ENCODE data around the gene FHIT. TPM values are rescaled to one million over a fixed set of nuclear protein-coding genes. Genes with fewer than 3 reads are reported as not detected.

The FHIT gene
- total RNA-seq, 1 donor from 2014 or later = 5.7 TPM

GRCh38 chr3:60064210-60065178 lies 1186.8 kb downstream of the FHIT start:
- no peak overlapping the region for H3K4me3 ChIP-seq
- no peaks in the 10 kb centered on the region for H3K9me3 Mint-ChIP-seq

DNA sequence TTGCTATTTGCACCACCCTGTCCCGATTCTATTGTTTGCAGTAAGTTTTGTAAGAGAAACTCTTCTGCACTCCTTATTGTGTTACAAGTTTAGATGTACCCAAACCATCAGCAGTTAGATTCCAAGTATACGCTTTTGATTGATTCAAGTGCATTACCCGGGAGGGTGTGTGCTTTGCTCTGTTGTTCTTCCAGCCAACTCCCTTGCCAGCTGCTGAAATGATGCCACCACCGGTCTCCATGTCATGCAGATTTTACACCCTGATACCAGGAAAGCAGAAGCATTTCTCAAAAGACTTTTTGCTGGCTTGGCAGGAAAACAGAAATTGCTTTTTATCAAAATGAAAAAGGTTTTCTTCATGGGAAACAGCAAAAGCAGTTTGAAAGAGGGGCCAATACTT lies 1194.8 kb downstream of the FHIT start:
- no peak overlapping the region for H3K4me3 Mint-ChIP-seq
- H3K9me3 Mint-ChIP-seq = peaks cover 2% of the 10 kb centered on the region
- H3K27ac Mint-ChIP-seq = no peak overlapping the region
- H3K4me1 Mint-ChIP-seq = no peaks in the 10 kb centered on the region
- no peak overlapping the region for H2AFZ ChIP-seq (replicated peaks)
- no peaks in the 10 kb centered on the region for H3K36me3 Mint-ChIP-seq
- no peaks in the 10 kb centered on the region for H3K9me3 ChIP-seq (ENCODE audit: low read depth)
- no peaks in the 10 kb centered on the region for H3K27me3 ChIP-seq
- H3K27me3 Mint-ChIP-seq (ENCODE audit: insufficient read depth, low read depth) = peaks cover 2% of the 10 kb centered on the region
- H3K4me3 ChIP-seq = no peak overlapping the region
- no peak for DNase-seq (ENCODE audit: low spot score)
- no peak overlapping the region for H3K4me2 ChIP-seq
- H3F3A ChIP-seq (ENCODE audit: low read depth) = no peaks in the 10 kb centered on the region
- no peak overlapping the region for H3K27ac ChIP-seq
- H3K9ac ChIP-seq = no peak overlapping the region
- TF ChIP-seq EZH2phosphoT487 (IDR thresholded peaks at IDR 0.05) = no peak
- TF ChIP-seq EZH2 (IDR thresholded peaks at IDR 0.05) = no peak
- TF ChIP-seq, protein P1, sequence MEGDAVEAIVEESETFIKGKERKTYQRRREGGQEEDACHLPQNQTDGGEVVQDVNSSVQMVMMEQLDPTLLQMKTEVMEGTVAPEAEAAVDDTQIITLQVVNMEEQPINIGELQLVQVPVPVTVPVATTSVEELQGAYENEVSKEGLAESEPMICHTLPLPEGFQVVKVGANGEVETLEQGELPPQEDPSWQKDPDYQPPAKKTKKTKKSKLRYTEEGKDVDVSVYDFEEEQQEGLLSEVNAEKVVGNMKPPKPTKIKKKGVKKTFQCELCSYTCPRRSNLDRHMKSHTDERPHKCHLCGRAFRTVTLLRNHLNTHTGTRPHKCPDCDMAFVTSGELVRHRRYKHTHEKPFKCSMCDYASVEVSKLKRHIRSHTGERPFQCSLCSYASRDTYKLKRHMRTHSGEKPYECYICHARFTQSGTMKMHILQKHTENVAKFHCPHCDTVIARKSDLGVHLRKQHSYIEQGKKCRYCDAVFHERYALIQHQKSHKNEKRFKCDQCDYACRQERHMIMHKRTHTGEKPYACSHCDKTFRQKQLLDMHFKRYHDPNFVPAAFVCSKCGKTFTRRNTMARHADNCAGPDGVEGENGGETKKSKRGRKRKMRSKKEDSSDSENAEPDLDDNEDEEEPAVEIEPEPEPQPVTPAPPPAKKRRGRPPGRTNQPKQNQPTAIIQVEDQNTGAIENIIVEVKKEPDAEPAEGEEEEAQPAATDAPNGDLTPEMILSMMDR (IDR thresholded peaks at IDR 0.05) = no peak
- no peaks in the 10 kb centered on the region for H4K20me1 ChIP-seq (ENCODE audit: low read depth)
- no peaks in the 10 kb centered on the region for H3K4me1 ChIP-seq
- no peaks in the 10 kb centered on the region for H3K36me3 ChIP-seq
- no peaks in the 10 kb centered on the region for H3K79me2 ChIP-seq (ENCODE audit: low read depth)

More at GRCh38 chr3:60064210-60065178, 1186.8 kb downstream of the FHIT start:
- Histone ChIP-seq H3K4me2 (no peak overlapping the region), H3K27ac (no peak overlapping the region), H3K27me3 (no peaks in the 10 kb centered on the region), H3K4me1 (peaks cover 7% of the 10 kb centered on the region), H4K20me1 (ENCODE audit: low read depth) (no peaks in the 10 kb centered on the region), H3K9ac (no peak overlapping the region), H2AFZ (replicated peaks) (no peak overlapping the region), H3K36me3 (no peaks in the 10 kb centered on the region), H3K9me3 (ENCODE audit: low read depth) (no peaks in the 10 kb centered on the region), H3F3A (ENCODE audit: low read depth) (no peaks in the 10 kb centered on the region), H3K79me2 (ENCODE audit: low read depth) (no peaks in the 10 kb centered on the region)
- no peaks in the 10 kb centered on the region for H3K4me1 Mint-ChIP-seq
- no peak overlapping the region for H3K4me3 Mint-ChIP-seq
- TF ChIP-seq EZH2 (IDR thresholded peaks at IDR 0.05) = no peak
- no peak for TF ChIP-seq EZH2phosphoT487 (IDR thresholded peaks at IDR 0.05)
- TF ChIP-seq, protein P1 (IDR thresholded peaks at IDR 0.05) = no peak
- H3K27me3 Mint-ChIP-seq (ENCODE audit: insufficient read depth, low read depth) = no peaks in the 10 kb centered on the region
- no peak for DNase-seq (ENCODE audit: low spot score)
- H3K36me3 Mint-ChIP-seq = no peaks in the 10 kb centered on the region
- H3K27ac Mint-ChIP-seq = no peak overlapping the region

DNA sequence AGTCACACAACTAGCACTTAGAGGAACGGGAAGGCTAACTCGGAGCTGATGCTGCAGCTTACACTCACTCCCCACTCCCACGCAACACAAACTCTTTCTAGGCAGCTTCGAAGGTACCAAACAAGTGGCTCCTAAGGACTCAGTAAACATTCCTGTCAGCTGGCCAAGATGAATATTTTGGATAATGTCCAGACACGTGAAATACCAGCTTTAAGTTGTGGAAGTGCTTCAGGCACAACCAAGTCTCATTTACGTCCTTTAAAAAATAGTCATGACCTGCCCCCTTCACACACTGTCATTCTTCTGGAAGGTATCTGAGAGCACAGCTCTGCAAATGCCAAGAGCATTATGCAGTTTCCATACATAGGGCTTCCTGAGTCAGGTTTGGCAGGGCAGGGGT lies 1195.5 kb downstream of the FHIT start:
- Histone ChIP-seq H3K4me2 (no peak overlapping the region), H3K79me2 (ENCODE audit: low read depth) (no peaks in the 10 kb centered on the region), H3K27ac (no peak overlapping the region), H2AFZ (replicated peaks) (no peak overlapping the region), H3F3A (ENCODE audit: low read depth) (no peaks in the 10 kb centered on the region), H3K9me3 (ENCODE audit: low read depth) (no peaks in the 10 kb centered on the region), H3K27me3 (no peaks in the 10 kb centered on the region), H3K4me1 (no peaks in the 10 kb centered on the region), H3K36me3 (no peaks in the 10 kb centered on the region), H4K20me1 (ENCODE audit: low read depth) (no peaks in the 10 kb centered on the region), H3K9ac (no peak overlapping the region), H3K4me3 (no peak overlapping the region)
- Mint-ChIP-seq H3K27me3 (ENCODE audit: insufficient read depth, low read depth) (peaks cover 2% of the 10 kb centered on the region), H3K4me1 (no peaks in the 10 kb centered on the region), H3K4me3 (no peak overlapping the region), H3K9me3 (peaks cover 2% of the 10 kb centered on the region), H3K36me3 (no peaks in the 10 kb centered on the region), H3K27ac (no peak overlapping the region)
- no peak for DNase-seq (ENCODE audit: low spot score)
- TF ChIP-seq, protein P1 (IDR thresholded peaks at IDR 0.05) = no peak
- no peak for TF ChIP-seq EZH2phosphoT487 (IDR thresholded peaks at IDR 0.05)
- TF ChIP-seq EZH2 (IDR thresholded peaks at IDR 0.05) = no peak

All from neural progenitor cell (in vitro differentiated cells).